Prostate gland (tissue), 2 donors: Measurements from ENCODE around the gene GRIK5. TPM values are rescaled to one million over a fixed set of nuclear protein-coding genes. Genes with fewer than 3 reads are reported as not detected.
"Not testable (repeated sequence)": the region's sequence is repeated elsewhere in the genome, so short reads cannot be mapped to it uniquely, and the experiment has no call there.

Experiments used
- DNase-seq: peaks from one replicate; pipeline ENCODE4 v3.0.0-alpha.2; 2019; ENCODE audit warnings: low spot score
- H3K27ac ChIP-seq, 2 donors: fragments of 200-600 bp; sonication (generic); 2 replicates each; pipeline ENCODE4 v1.5.1; 2017 to 2019
- H3K27me3 ChIP-seq: fragments of 200-600 bp; sonication (generic); replicated peaks from 2 replicates; pipeline ENCODE4 v1.5.1; 2019; ENCODE audit not compliant: insufficient read depth
- H3K36me3 ChIP-seq, 2 donors: fragments of 200-600 bp; sonication (generic); 1 replicate in 1 of 2; 2 replicates in 1 of 2; pipeline versions ENCODE4 v1.5.1 to v1.8.1; 2017 to 2019
- H3K4me1 ChIP-seq: fragments of 200-600 bp; sonication (generic); replicated peaks from 2 replicates; pipeline ENCODE4 v1.5.1; 2019
- H3K4me3 ChIP-seq, 2 donors: fragments of 200-600 bp; sonication (generic); 2 replicates each; pipeline ENCODE4 v1.5.1; 2017 to 2019
- H3K9me3 ChIP-seq: fragments of 200-600 bp; sonication (generic); 2 replicates; pipeline ENCODE4 v1.5.1; 2017
- CTCF ChIP-seq, 4 experiments: fragments of 200-600 bp in 2 of 4; fragments of 450-650 bp in 2 of 4; sonication (generic) in 2 of 4; IDR thresholded peaks; 1 replicate in 3 of 4; 2 replicates in 1 of 4; pipeline ENCODE4 v1.5.1; 2016 to 2019; ENCODE audit warnings: antibody characterized with exemption in 4 of 4, mild to moderate bottlenecking in 2 of 4, moderate library complexity in 2 of 4
- POLR2A ChIP-seq: fragments of 450-650 bp; IDR thresholded peaks from one replicate; pipeline ENCODE4 v1.6.1; 2016; ENCODE audit warnings: antibody characterized with exemption, mild to moderate bottlenecking
- POLR2AphosphoS5 ChIP-seq: sonication (generic); formaldehyde crosslinking; IDR thresholded peaks from one replicate; pipeline ENCODE4 v1.6.1; 2017; ENCODE audit warnings: antibody characterized with exemption
- WGBS: methylation state at CpG from one replicate; pipeline ENCODE4 v1.1.5; 2018; 5-methylcytosine and 5-hydroxymethylcytosine counted together
- intact Hi-C: fragments of 100-400 bp; cut with DNase I; formaldehyde crosslinking; loops from one replicate; pipeline ENCODE4 v1.14.2; 2022
- total RNA-seq, 2 donors: library from RNA; depleted of rRNA; stranded (reverse); fragments of >200 nt; gene quantifications; one replicate each; pipeline ENCODE4 v1.1.0, GENCODE V29; 2016

Gene GRIK5
- total RNA-seq, 2 donors from 2014 or later: 1.3 to 25.2 TPM

- no peak overlapping the region for H3K4me3 ChIP-seq
- no peaks in the 10 kb centered on the region for H3K36me3 ChIP-seq
- DNase-seq: no peak
- WGBS: 79% methylated on average over 5 of the region's 5 CpGs
- H3K4me1 ChIP-seq: no peaks in the 10 kb centered on the region
- no peaks in the 10 kb centered on the region for H3K27me3 ChIP-seq
- intact Hi-C loops: no loop called here
- no peaks in the 10 kb centered on the region for H3K9me3 ChIP-seq
- TF ChIP-seq POLR2A: no peak
- no peak for TF ChIP-seq POLR2AphosphoS5
- no peak for TF ChIP-seq CTCF (IDR thresholded peaks at IDR 0.05)
- H3K27ac ChIP-seq: no peak overlapping the region
Observed at GRCh38 chr19:42022616-42023015, 47.4 kb downstream of the GRIK5 start.

- H3K9me3 ChIP-seq: no peaks in the 10 kb centered on the region
- WGBS: 89% methylated on average over 14 of the region's 15 CpGs
- no peak for DNase-seq
- H3K36me3 ChIP-seq: no peaks in the 10 kb centered on the region
- intact Hi-C loops: no loop called here
- no peak overlapping the region for H3K27ac ChIP-seq
- no peaks in the 10 kb centered on the region for H3K4me1 ChIP-seq
- H3K4me3 ChIP-seq: no peak overlapping the region
- H3K27me3 ChIP-seq: no peaks in the 10 kb centered on the region
- TF ChIP-seq CTCF (IDR thresholded peaks at IDR 0.05): no peak
- no peak for TF ChIP-seq POLR2AphosphoS5
- TF ChIP-seq POLR2A: no peak
Observed at GRCh38 chr19:42021185-42021584, 48.8 kb downstream of the GRIK5 start.

- Histone ChIP-seq H3K9me3 (no peaks in the 10 kb centered on the region), H3K36me3 (no peaks in the 10 kb centered on the region), H3K4me1 (no peaks in the 10 kb centered on the region), H3K4me3 (no peak overlapping the region), H3K27me3 (no peaks in the 10 kb centered on the region), H3K27ac (no peak overlapping the region)
- intact Hi-C loops: no loop called here
- 79% methylated on average over 10 of the region's 11 CpGs for WGBS
- DNase-seq: no peak
- TF ChIP-seq POLR2A: no peak
- TF ChIP-seq CTCF (IDR thresholded peaks at IDR 0.05): no peak
- no peak for TF ChIP-seq POLR2AphosphoS5
Observed at GRCh38 chr19:42018503-42019193, 51.4 kb downstream of the GRIK5 start.

GRCh38 chr19:42017040-42017439, 53.0 kb downstream of the GRIK5 start:
- Histone ChIP-seq H3K4me3 (no peak overlapping the region), H3K4me1 (no peaks in the 10 kb centered on the region), H3K36me3 (no peaks in the 10 kb centered on the region), H3K27me3 (no peaks in the 10 kb centered on the region), H3K9me3 (no peaks in the 10 kb centered on the region), H3K27ac (no peak overlapping the region)
- TF ChIP-seq POLR2A (no peak), CTCF (IDR thresholded peaks at IDR 0.05) (no peak), POLR2AphosphoS5 (no peak)
- intact Hi-C loops: no loop called here
- 86% methylated on average over 8 of the region's 8 CpGs for WGBS
- DNase-seq: no peak

- H3K36me3 ChIP-seq, H3K4me1 ChIP-seq, intact Hi-C loops, DNase-seq, H3K4me3 ChIP-seq, H3K9me3 ChIP-seq, H3K27ac ChIP-seq, H3K27me3 ChIP-seq: not testable (repeated sequence)
- WGBS: 97% methylated on average over 3 of the region's 3 CpGs
Observed at GRCh38 chr19:42012747-42013146, 57.3 kb downstream of the GRIK5 start.
